GM18861 (cell line): ENCODE measurements around the gene ARMCX1.
"Not testable (repeated sequence)": the region's sequence is repeated elsewhere in the genome, so short reads cannot be mapped to it uniquely, and the experiment has no call there.

Experiments used
- ATAC-seq: cut with Tn5 transposase; IDR thresholded peaks from one replicate; pipeline ENCODE4 v1.9.1; 2021; ENCODE audit not compliant: unreplicated experiment

ARMCX1 gene

GRCh38 chrX:101550362-101550750 lies at the start of gene ARMCX1:
ARMCX1 (plus strand) TSS chrX:101550547; CDS start chrX:101552931, 2,384 bp downstream.
- no peak for ATAC-seq

- not testable (repeated sequence) for ATAC-seq
These were observed 47.4 kb upstream of the ARMCX1 start for GRCh38 chrX:101502929-101503328.

GRCh38 chrX:101507372-101507771 lies 43.0 kb upstream of the ARMCX1 start:
- no peak for ATAC-seq

- no peak for ATAC-seq
These were observed 42.4 kb upstream of the ARMCX1 start for GRCh38 chrX:101507986-101508385.

GRCh38 chrX:101530944-101531343 lies 19.4 kb upstream of the ARMCX1 start:
- no peak for ATAC-seq

- ATAC-seq: no peak
These were observed 11.2 kb upstream of the ARMCX1 start for GRCh38 chrX:101539116-101539515.

- ATAC-seq: no peak
These were observed 518 bp downstream of the ARMCX1 start for GRCh38 chrX:101550751-101551379.

- no peak for ATAC-seq
These were observed 1.0 kb downstream of the ARMCX1 start for GRCh38 chrX:101551380-101551767.

GRCh38 chrX:101552714-101553113 lies 2.4 kb downstream of the ARMCX1 start:
- no peak for ATAC-seq

GRCh38 chrX:101564651-101565050 lies 14.3 kb downstream of the ARMCX1 start:
- ATAC-seq: no peak

GRCh38 chrX:101595739-101596419 lies 45.5 kb downstream of the ARMCX1 start:
- ATAC-seq: peak; percentile 97

- not testable (repeated sequence) for ATAC-seq
These were observed 49.2 kb downstream of the ARMCX1 start for GRCh38 chrX:101599592-101599991.

GRCh38 chrX:101602077-101602476 lies 51.7 kb downstream of the ARMCX1 start:
- ATAC-seq: no peak
